NAMALWA (cell line): ENCODE measurements around the gene BTRC.

Experiments used
- DNase-seq: peaks from one replicate; pipeline ENCODE4 v3.0.0-alpha.2; 2015; ENCODE audit warnings: low spot score

The BTRC gene

DNA sequence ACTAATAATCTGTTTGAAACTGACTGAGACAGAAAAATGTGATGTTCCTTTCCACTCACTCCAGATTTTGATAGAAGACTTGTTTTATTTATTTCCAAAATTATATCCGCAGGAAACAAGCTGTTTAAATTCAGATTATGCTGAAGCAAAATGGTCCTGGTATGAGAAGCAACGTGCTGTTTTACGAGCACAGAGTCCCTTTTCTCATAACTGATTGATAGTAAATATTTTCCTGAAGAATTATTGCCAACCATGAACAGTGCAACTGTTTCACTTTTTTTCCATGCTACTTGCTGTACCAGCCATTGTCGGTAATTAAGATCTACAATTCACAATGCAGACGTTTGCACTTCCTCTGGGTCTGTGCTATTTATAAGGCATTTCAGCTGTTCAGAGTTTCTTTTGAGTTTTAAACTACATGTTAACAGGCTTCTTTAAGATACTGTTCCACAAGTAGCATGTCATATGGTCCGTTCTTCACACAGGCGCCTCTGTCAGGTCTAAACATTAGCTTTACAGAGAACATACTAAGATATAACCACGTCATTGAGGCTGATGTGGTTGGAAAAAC lies 130.3 kb downstream of the BTRC start:
- no peak for DNase-seq

DNA sequence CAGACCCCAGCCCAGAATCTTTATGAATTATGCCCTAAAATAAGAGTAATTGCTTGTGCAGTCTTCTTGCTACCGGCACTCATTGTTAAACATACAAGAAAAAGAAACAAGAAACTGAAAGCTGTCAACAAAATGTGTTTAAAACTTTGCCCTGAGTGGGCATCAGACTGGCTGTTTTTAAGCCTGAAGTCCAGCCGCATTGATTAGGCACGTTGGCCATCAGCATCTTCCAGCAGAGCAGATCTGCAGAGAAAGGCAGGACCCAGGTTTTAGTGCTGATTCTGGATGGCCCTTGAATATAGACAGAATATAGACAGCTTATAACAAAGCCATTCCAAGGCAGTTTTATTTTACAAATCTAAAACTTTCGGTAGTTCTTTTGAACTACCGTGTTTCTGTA lies 131.2 kb downstream of the BTRC start:
- DNase-seq, result no peak

DNA sequence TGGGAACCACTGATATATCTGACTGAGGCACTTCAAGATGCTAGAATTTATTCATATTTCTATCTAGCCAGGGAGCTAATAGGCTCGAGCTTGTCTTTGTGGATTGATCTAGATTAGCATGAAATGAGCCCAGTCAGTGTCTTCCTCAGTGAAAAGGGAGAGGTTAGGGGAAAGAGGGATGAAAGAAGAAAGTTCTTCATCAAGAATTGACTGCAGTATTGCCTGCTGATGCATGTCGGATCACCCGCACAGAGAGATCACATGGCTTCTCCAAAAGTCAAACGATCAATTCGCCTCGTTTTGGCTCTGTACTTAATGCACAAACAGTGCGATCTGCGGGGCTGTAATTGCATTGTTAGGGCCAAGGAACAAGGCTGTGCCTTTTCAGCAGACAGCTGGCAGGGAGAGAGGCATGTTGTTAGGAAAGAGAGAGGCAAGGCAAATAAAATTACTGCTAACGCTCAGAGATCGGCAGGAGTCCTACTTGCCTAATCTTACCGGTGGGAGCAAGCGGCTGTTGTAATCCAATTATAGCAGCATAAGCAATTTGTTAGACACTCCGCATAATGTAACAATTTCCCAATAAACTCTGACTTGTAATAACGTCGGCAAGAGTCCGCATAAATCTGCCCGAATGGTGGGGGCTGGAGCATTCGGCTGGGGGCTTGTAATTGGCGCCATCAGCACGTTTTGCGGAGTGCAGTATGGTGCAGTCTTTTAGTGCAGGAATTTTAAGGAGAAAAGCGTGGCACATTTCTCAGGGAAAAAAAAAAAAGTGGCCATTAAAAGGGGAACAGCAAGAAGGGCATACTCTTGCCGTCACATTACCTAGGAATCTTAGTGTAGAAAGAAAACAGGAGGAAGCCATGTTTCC lies 132.0 kb downstream of the BTRC start:
- no peak for DNase-seq

DNA sequence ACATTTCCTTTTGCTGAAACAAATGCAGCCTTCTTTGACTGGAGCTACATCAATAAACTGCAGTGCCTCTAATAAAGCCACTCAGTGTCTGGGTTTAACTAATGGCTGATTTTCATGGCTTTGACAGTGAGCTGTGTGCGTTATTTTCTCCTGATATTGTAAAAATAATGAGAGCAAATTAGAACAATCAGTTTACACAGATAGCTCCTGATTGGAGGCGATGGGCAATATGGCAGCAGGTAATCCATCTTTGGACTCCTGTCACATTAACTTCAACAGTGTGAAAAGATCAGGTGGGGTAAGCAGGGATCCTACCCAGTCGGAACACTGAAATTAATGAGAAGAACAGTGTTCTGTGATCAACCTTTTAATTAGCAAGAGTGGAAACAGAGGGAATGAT lies 133.4 kb downstream of the BTRC start:
- no peak for DNase-seq

DNA sequence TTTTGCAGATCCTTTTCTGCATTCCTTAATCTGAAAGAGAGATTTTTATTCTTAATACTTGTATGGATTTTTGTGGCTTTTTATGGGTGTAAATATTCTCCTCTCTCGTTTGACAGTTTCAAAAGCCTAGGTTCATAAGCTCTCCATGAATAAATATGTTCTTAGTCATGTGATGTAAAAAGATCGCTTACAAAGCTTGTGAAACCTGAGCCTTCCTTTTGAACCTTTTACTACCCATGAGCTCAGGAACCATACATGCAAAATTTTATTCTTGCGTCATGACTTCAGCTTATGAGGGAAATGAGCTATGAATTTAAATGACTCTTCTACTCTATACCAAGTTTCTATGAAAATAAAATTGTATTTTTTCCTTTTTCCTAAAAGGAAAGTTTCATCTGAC lies 135.4 kb downstream of the BTRC start:
- DNase-seq, result no peak

DNA sequence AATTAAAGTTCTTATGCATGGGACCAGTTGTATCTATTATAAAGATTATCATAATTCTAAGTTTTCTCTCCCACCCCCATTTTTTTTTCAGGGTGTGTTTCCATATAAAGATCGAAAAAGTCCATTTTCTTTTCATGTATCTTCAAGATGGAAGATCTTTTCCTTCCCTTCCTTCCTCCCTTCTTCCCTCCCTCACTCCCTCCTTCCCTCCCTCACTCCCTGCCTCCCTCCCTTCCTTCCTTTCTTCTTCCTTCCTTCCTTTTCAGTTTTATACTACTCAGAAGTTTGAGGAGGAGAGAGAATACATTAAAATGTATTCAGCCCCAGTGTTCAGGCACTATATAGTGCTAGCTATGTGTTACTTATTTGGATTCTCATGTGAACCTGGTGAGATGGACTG lies 136.1 kb downstream of the BTRC start:
- no peak for DNase-seq

DNA sequence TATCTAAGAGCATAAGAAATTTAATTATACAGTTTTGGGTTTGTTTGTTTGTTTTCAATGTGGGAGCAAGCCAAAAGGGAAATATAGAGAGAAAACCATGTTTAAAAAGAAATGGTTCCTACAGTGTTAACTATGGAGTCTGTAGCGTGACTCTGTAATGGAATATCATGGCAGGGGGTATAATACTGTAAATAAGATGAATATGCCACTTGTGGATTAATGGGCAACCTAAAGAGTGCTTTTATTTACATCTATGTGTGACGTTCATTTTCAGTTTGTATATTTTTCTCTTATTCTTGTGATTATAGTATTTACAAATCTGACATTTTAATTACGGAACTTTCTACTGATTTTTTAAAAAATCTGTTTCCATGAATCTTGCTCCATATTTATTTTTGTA lies 138.2 kb downstream of the BTRC start:
- DNase-seq, result no peak

DNA sequence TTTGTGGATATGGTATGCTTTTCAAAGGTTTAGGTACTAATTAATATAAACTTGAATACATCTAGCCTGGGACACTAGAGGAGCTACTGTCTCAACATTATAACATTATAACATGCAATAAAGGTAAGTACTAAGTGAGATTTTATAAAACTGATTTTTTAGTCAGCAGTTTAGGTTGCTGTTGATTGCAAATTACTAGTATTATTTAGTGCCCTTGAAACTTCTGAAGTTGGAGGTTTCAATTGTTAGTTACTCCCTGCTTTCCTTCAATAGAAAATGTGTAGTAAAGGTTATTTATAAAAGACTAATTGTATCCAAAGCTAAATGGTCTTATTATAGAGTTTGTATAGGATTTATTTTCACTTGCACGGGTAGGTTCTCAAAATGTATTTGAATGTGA lies 138.8 kb downstream of the BTRC start:
- DNase-seq, result no peak

DNA sequence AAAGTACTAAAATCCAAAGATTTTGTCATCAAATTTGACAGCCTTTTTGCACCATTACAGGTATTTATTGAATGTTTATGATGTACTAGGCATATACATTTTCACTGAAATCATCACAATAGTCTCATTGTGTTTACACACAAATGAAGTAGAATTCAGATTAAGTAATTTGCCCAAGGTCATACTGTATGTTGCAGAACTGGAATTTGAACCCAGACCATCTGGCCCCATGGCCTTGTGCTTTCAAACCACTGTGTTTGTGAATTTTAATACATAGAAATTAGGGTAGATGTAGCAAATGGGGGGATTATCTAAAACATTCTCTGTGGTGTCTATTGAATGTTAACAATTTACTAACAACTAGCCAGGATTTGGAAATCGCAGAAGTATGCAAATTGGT lies 139.3 kb downstream of the BTRC start:
- no peak for DNase-seq

DNA sequence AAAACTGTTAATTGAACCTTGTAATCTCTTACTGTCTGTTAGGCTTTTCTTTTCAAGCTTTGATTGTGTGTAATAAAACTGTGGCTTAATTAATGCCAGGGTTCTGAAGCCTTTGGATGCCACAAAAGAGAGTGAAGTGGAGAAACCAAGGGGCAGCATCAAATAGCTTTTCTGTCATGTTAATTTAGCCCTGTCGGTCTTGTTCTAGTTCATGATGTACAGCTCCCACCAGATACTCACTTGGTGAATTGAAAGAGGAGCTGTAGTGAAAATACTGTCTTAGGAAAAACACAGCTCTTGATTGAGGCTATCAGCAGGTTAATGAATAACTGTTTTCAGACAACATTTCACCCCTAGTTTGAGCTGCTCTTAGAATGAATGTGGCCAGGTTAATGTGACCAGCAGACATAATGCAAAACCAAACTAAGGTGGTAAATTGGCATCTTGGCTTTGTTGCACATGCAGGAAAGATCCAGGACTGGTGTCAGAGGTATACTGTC lies 139.9 kb downstream of the BTRC start:
- DNase-seq, result no peak

DNA sequence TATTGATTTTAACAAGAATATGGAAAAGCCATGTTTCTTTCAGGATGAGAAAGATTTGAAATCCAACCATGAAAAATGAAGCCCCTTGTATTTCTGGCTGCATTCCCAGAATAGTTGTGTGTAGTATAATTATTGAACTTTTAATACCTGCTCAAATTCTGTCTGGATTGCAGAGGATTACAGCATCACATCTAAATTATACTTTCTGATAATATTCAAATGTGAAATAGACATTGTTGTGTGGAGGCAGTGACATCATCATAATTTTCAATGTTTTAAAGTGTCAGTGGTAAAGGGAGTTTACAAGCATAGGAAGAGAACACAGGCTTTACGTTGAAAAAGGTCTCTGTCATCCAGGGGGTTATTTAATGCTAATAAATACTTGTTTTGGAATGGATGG lies 140.7 kb downstream of the BTRC start:
- no peak for DNase-seq

DNA sequence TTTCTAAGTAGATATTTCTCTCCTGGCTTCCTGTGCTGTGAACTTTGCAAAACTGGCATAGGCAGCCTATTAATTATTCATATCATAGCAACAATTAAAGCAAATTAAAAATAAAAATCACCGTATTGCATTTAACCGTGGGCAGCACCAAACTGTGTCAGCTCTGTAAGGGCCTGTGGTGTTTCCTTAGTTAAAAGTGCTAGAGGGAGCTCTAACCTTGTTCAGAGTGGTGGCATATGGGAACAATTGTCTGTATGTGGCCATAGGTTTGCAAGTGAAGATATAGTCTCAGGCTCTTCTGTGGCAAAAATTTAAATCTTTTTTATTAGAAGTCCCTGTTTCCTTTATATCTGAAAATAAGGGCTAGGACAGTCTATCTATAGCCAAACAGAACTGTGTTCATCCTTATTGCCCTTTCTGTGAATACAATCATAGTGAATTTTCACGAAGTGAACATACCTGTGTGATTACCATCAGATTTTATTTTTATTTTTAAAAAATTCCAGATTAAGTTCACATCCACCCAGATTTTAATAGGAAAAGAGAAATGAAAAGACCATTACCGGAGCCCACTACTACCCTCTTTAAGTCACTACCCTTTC lies 141.5 kb downstream of the BTRC start:
- DNase-seq, result peak; percentile 36

DNA sequence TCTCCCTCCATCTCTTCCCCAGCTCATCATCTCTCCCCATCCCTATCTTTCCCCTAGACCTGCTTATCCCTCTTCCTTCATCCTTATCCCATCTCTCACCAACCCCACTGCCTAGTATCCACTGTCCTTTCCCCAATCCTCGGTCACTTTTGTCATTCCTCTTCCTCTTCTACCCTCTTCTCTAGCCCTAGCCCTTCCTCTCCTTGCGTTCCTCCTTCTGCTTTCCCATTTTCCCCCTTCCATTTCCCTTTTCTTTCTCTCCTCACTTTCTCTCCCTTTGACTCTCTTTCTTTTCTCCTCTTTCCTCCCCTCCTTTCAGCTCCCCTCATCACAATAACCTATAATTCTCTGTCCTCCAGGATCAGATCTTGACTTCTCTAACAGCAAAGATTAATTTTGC lies 150.5 kb downstream of the BTRC start:
- DNase-seq, result no peak

DNA sequence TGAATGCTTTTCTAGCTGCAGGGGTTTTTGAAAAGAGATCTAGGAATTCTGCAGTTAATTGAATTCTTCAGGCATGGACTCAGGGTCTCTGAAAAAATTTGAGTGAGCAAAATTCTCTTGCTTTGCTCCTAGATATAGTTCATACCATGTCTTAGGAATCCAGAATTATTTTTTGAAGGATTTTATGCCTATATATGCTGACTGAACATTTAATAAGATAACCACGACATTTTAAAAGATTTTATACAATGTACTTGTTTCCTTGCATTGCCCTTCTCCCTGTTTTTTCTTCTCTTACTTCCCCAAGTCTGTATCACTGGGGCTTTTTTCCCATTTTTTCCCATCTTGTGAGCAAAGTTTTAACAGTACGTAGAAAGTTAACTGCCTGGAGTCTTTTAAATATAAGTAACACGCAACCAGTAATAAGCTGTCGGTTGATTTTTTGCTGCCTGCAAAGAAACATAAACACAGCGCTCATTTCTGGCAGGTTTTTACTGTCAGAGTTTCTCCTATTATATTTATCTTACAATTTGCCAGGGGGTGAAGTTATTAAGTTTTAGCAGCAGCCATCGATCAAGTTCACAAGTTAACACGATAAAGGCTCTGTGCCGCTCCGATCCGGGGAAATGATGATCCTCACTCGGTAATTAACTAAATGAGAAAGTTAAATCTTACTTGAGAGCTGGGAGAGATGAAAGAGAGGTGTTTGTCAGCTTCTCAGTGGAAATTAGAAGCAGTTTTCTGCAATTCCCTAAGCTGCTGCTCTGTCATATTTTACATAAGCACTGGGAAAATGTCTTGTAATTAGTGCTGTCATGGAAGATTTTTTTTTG lies 153.1 kb downstream of the BTRC start:
- no peak for DNase-seq

DNA sequence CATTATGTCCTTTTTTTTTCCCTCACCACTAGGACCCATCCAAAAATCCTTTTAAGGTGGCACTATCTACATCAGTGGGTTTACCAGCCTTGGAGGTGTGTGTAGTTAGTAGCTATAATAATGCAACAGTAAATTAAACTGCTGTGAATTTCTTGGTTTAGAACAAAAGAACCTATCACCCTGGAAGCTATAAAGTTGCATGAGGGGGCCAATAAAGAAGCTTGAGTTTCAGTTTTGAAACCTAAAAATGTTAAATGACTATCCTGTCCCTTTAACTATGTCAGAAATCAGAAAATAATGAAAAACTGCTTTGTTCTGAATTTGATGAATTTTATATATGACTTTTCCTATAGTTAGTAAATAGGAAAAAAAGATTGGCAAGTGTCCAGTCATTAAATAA lies 153.9 kb downstream of the BTRC start:
- DNase-seq, result no peak

DNA sequence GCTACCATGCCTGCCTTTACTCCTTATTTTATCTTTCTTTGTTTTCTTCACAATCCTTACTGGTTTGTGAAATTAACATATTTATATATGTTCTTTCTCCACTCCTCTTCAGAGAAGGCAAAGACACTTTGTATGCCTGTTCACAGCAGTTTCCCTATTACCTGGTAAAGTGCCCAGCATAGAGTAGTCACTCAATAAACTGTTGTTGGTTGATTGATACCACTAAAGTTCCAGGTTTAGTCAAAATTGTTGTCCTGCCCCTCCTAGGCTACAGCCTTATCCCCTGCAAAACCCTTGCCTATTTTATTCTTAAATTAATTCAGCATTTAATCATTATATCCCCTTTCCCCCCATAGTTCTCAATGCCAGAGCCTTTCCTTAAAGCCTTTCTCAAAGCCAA lies 158.0 kb downstream of the BTRC start:
- no peak for DNase-seq

DNA sequence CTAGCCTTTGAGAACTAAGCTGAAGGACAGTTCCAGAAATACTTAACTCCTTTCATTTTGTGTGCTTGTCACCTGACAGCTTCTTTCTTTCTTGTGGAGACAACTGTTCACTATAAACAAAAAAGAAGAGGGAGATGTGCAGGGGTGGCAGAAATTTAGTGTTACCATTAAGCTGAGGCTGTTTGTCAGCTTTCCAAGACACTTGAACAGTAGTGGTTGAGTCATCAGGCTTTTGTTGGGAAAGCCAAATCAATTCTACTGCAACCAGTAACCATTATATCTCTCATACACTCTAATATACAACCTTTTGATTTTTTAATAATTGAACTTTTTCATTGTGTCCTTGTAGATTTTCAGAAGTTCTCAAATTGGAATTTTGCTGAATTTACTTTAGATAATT lies 158.8 kb downstream of the BTRC start:
- DNase-seq, result no peak

DNA sequence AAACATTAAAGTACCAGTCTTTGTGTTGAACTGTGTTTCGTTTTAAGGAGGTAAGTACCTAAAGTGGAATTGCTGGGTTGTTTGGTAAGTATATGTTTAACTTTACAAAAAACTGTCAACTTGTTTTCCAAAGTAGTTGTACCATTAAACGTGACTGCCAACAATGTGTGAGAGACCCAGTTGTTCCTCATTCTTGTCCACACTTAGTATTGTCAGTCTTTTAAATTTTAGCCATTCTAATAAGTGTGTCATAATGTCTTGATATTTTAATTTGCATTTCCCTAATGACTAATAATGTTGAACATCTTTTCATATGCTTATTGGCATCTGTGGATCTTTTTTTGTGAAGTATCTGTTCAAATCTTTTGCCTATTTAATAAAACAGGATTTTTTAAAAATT lies 159.8 kb downstream of the BTRC start:
- DNase-seq, result no peak

DNA sequence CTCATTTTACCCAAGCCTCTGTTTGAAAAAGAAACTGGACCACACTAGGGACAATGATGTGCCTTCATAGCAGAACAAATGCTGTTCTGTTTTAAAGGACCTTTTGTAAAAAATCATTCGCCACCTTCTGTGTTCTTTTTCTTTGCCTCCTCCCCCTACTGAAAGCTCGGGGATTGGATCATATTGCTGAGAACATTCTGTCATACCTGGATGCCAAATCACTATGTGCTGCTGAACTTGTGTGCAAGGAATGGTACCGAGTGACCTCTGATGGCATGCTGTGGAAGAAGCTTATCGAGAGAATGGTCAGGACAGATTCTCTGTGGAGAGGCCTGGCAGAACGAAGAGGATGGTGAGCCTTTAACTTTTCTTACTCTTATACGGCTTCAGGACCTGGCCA lies 171.9 kb downstream of the BTRC start:
- DNase-seq, result no peak

DNA sequence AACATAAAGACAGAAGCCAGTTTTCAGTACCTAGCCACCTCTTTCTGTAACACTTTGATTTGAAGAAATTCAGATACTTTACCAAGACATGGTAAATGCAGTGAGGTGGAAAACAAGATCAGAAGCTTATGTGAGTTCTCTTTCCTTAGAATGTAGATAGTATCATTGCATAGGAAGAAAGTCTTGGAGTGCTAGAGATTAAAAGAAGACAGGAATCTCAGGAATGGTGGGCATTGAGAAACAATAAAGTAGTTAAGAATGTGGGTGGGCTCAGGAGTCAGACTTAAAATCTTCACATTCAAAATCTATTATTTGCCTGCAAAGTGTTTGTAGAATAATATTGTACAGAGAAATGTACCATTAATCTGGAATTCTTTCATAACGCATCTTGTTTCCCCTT lies 175.2 kb downstream of the BTRC start:
- no peak for DNase-seq

DNA sequence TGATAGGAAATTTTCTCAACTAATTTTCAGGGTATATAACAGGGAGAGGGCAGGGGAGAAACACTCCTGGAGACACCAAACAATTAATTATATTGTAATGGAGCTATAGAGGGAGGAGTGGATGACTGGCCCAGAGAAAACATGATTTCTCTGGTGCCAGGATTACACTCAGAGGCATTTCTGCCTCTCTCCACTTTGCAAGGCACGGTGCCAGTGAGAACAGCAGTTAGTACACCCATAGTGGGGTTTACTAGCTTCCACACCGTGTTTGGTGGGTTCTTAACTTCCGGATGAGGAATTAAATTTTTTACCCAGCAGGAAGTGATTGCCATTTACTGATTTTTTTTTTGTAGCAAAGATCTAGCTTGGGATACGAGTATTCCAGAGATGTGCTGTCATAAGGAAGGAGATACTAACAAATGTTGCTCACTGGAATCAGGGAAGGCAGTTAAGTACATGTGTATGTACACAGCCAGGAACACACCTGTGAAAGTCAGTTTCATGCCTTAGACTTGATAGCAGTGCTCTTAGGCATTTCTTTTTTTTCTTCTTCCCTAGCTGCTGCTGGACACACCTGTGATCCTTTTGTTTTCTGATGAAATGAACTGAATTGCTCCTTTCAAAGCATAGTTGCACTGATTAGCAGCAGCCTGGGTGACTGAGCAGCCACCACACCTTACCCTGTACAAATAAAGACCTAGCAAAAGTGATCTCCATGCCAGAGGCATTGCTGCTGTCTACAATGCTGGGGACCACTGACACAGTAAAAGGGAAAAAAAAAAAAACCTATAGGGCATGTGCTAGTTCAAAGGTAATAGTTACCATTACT lies 176.0 kb downstream of the BTRC start:
- DNase-seq, result no peak

DNA sequence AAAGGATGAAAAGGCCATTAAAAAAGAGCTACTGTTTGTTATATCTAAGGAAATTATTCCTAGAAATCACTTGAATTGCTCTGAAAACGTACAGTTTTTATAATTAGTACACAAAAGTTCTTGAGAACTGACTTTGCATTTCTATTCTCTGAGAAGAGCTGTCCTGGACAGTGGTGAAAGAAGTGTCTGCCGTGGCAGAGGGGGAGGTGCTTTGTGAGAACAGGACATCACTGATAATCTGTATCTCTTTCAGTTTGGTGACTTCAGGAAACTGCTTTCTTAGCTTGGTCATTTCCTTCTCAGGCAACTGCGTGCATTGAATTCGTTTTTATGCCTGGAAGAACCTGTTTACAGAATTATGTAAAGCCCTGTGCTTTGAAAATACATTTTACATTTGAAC lies 182.0 kb downstream of the BTRC start:
- no peak for DNase-seq
